T-helper 1 cell (primary cell): ENCODE data around the gene HOXA1.

Experiments
- DNase-seq, 5 donors: peaks; one replicate each; pipeline ENCODE4 v3.0.0-alpha.2; 2012 to 2020

The HOXA1 gene

DNA sequence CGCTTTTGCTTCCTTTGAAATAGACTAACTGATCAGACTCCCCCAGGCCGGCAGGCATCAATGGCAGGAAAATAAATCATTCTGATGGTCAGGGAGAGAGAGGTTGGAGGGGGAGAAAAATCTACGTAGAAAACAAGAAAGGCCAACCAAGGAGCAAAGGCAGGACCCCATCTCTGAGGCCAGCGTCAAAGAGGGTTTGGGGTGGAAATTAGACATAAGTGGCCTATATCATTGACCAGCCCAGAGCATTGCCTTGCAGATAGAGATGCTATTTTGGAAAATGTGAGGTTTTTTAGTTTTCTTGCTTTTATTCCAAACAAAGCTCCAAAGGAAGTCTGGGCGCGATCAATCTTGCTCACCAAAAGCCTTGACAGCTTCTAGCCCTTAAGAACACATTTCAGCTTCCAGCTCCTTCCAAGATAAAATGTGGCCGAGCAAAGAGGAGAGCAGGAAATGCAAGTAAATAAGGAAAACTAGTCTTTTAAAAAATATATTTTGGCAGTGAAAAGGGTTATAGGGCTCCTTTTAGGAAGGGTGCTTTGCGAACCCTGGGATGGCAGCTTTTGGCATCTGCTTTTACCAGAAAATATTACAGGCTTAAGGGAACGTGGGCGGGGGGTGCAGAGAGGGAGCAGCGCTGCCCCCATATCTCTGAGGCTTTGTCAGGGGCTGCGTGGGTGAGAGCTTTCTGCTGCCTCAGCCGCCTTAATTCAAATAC lies 8.7 kb upstream of the HOXA1 start:
- DNase-seq: no peak

DNA sequence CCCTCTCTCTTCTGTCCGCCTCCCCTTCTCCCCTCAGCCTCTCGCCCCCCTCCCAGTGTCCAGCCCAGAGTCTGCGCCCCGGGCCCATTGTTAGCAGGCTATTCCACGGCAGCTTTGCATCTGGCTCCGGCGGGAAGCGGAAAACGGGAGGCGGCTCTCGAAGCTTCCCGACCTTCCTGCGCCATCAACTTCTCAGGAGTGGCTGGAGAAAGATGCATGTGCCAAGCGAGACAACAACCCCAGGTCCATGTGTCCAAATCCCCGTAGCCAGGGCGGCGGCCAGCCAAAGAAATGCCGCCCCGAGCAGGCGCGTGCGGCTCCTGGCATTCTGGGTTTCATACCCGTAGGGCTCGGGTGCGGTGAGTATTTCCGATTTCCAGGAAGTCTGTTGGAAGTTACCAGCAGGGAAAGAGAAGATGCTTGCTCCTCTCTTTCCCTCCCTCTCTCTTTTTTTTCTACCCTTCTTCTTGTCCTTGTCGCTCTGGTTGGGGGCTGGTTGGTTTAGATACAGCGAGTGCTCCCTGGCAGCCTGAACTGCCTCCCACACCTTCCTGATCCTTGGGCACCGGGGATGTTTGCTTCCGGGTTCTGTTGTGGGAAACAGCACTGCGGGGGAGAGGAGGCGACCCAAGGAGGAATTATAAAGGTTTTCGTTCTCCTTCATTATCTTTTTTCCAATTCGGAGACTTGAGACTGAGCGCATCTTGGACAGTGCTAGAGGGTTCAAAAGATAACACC lies 7.9 kb upstream of the HOXA1 start:
- no peak for DNase-seq

DNA sequence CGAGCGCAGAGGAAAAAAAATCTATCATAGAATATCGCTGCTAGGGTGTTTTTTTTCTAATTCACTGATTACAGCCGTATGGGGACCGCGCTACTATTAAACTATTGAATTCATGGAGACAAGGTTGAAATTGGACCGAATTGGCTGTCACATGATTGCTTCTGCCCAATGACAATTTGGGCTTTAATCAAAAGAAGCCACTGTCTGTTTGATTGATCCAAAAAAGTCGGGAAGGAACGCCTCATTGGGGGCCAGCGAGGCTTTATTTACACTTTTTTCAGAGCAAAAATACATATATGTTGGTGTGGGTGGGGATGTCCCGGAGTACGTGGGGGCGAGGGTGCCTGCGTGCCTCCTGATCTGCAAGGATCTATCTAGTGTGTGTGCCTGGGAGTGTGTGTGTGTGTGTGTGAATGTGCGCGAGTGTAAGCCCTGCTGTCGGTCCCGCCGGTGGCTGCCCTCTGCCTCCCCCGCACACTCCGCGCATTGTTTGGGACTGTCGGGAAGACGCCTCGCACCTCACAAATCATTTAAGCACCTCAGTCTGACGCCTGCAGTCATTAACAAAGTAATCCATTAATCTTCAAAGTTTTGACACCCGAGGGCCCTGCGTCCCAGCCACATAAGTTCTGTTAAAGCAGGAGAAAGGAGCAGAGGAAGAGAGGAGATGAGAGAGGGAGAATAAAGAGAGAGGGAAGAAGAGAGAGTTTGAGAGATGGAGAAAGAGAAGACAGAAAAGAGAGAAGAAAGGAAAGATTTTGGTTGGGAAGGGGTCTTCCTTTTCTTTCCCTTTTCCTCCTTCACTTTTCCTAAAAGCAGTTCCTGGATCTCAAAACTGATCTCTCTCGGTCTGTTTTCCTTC lies 7.0 kb upstream of the HOXA1 start, which contains the start of gene HOXA2:
HOXA2 (minus strand) TSS at position 103 of the 862 bp plus-strand sequence. CDS start 183 bp downstream, outside the sequence.
- no peak for DNase-seq

DNA sequence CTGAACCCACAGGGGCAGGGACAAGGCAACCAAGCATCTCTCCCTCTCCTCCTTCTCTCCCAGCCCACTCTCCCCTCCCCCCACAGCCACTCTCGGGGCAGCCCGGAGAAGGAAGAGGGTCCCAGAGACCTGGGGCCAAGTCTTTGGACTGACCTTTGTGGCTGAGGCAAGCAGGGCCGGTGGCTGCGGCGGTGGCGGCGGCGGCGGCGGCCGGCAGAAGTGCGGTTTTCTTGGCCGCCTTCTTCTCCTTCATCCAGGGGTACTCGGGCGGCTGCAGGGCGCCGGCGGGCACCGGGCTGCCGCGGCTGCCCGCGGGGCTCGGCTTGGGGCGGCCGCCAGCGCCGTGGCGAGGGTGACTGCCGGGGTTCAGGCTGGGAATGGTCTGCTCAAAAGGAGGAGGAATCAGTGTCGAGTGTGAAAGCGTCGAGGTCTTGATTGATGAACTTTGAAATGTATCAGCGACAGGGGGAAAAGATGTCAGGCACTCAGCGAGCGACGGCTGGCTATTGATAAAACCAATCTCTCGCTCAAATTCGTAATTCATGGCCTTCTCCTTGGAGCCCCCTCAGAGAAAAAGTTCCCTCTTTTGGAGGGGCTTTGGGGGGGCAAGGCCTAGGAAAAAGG lies 6.3 kb upstream of the HOXA1 start:
- no peak for DNase-seq

DNA sequence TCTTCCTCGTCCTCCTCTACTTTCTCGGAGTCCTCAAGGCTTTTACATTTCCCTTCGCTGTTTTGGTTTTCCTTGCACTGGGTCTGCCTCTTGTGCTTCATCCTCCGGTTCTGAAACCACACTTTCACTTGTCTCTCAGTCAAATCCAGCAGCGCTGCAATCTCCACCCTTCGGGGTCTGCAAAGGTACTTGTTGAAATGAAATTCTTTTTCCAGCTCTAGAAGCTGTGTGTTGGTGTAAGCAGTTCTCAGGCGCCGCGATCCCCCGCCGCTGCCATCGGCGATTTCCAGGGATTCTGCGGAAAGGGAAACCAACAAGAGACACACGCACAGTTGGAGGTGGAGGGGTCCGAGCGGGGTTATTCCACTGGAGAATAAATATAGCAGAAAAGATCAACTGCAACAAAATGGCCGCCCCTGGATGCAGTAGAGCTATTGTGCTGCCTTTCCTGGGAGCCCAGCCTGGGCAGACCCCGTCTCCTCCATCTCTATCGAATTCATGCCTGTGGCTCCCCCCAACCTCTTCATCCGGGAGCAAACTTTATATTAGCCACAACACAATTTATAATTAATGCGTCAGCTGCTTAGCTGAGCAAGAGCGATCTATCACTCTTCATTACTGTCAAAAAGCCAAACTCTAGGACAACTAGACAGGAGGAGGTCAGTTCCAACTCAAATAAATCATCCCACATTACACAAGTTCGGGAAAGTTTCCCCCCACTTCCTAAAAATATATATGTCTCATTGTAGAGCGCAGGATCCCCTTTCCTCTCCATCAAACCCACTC lies 5.6 kb upstream of the HOXA1 start:
- no peak for DNase-seq

DNA sequence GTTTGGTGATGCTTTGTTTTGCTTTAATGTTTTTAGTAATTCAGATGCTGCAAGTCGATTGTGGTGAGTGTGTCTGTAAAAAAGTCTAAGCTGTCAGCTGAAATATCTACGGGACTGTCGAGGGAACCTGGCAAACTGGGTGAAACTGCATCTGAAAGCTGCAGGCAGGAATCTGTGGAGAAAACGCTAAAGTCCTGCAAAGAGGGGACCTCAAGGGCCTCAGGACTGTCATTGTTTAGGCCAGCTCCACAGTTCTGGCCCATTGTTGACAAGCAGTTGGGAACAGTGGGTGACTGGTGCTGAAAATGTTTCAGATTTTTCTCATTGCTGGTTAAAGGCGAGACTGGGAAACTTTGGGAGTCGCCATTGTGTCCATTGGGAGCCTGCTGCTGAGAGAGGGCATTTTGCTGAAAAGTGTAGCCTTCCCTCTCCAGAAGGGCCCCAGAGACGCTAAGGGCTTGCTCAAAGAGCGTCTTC lies 4.9 kb upstream of the HOXA1 start:
- no peak for DNase-seq

GRCh38 chr7:27099453-27100370 lies 3.9 kb upstream of the HOXA1 start:
- no peak for DNase-seq

GRCh38 chr7:27098578-27099451 lies 3.0 kb upstream of the HOXA1 start:
- no peak for DNase-seq

DNA sequence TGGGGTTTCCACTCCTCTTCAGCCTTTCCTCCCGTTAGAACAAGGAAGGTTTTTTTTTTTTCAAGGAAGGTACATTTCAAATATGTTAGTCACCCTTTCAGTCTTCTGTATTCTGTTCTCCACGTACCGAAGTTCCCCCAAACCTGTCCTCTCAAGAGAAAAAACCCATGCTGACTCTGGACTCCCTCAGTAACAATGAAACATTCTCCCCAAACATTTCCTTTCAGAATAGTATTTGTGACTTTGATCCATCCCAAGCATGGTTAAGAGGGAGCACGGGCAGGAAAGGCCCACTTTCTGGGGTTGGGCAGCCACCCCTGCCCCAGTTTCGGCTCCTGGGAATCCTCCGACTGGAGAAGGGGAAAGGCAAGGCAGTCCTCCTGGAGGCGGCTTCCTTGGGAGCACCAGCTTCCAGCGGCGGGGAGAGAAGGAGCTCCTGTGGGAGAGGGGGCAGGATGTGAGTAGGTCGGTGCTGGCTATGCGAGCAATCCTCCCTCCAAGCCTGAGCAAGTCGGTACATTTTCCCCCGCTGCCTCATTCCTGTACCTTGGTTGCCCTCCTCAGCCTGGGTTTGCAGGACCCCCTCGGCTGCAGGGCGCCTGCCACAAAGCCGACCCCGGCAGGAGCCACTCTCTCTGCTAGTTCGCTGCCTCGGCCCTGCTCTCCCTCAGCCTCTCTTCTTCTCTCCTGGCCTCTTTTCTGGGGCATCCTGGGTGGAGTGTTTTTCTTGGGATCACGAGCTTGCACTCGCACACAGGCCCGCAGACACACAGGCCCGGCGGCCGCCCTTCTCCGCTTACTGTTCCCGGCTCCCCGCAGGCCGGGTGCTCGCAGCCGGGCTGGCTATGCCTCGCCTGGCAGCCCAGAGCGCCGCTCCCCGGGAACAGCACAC lies 2.1 kb upstream of the HOXA1 start:
- no peak for DNase-seq

- DNase-seq: no peak
Observed at GRCh38 chr7:27096768-27097514, 1.1 kb upstream of the HOXA1 start.

DNA sequence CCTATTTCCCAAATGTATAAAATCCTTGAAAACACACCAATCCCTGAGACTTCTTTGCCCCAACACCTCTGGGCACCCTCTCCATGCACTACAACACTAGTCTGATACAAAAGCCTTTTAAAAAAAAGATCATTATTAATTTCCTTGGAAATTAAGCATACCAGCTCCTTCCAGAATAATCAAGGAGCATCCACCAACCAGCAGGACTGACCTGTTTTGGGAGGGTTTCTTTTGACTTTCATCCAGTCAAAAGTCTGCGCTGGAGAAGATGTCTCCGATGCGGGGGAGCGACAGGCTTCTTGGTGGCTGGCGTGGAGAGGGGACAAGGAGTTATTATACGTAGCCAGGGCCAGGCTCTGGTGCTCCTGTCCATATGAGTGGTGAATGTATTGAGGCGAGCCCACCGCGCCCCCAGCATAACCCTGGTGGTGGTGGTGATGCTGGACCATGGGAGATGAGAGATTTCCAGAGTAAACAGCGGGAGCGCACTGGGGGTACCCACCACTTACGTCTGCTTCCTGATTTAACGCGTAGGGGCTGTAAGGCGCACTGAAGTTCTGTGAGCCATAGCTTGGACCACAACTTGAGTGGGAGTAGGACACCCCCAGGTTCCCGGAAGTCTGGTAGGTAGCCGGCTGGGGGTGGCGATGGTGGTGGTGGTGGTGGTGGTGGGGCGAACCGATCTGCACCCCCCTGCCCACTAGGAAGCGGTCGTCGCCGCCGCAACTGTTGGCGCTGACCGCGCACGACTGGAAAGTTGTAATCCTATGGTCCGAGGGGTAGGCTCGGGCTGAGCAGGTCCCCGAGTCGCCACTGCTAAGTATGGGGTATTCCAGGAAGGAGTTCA lies 527 bp downstream of the HOXA1 start:
- no peak for DNase-seq

GRCh38 chr7:27094304-27095049 lies 1.3 kb downstream of the HOXA1 start:
- DNase-seq: no peak

DNA sequence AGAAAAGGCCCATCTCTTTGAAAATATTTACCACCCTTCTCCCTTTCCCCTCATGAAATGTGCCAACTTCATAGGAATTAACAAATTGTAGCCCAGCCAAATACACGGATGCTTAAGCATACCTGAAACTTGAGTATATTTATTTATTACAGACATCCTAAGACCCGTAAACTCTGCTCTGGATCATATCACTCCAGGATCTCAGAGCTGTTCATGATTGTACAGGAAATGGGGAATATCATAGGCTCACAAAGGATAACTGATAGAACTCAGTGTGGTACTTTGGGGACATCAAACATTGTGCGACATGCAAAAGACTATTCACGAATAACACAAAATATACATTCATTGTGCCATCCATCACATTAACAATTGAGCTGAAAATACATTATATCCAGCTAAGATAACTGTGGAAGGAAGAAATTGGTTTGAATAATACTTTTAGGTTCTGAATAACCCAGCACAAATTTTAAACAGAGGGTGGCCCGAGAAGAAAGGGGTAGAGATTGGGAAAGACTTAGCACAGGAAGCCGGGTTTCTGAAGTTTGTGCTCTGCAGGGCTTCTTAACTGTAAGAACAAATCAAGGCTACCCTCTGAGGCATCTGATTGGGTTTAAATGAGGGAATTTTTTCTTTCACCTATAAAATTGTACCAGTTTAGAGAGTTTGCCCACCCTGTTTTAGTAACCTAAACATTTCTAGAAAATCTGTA lies 2.5 kb downstream of the HOXA1 start:
- DNase-seq: no peak

GRCh38 chr7:27092819-27093110 lies 3.0 kb downstream of the HOXA1 start:
- DNase-seq: no peak

DNA sequence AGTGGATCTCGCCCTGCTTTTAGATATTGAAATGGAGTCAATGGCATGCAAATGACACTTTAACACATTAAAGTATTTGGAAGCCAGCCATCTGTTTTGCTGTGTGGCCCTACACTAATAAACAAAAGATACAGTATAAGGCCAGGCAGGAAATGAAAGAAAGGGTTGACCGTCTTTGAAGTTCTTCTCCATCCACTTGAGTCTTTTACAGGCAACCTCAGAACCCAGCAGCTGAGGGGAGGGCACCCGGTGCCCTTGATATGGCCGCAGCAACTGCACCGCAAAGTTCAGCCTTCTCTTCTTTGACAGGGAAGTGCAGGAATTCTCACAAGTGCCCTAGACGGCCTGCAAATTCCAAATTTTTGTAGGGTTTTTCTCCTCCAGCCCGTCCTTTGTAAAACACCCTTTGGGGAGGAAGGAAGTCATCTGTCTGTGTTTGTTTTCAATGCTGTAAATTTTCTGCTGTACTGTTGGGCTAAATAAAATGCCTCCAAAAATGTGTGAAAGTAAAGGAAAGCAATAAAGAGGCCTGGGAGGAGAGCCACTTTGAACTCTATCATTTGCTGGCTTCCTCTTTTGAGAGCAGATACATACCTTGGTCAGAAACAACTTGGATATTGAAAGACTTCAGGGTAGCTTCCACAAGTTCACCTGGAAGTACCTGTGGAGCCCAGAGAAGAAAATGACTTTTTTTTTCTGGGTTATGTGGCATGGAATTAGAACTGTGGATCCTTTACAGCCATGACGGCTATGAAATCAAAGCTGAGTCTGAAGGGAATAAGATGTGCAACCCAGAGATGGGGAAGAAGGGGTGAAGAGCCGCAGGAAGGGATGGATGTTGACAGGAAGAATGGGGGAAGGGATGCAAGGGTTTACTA lies 3.6 kb downstream of the HOXA1 start:
- DNase-seq: no peak
